Type B pancreatic cell (in vitro differentiated cells): ENCODE data around the gene SMPDL3B. TPM values are rescaled to one million over a fixed set of nuclear protein-coding genes. Genes with fewer than 3 reads are reported as not detected.

Source experiments
- DNase-seq: peaks from one replicate; pipeline ENCODE4 v3.0.0; 2021; ENCODE audit warnings: mixed read lengths; ENCODE audit not compliant: unreplicated experiment; ENCODE audit errors: extremely low spot score
- H3K27ac Mint-ChIP-seq: 2 replicates; pipeline ENCODE4 v1.8.0; 2021; ENCODE audit warnings: mild to moderate bottlenecking, mixed read lengths
- H3K27me3 Mint-ChIP-seq: 2 replicates; pipeline ENCODE4 v1.8.0; 2021; ENCODE audit warnings: mixed read lengths
- H3K36me3 Mint-ChIP-seq: 2 replicates; pipeline ENCODE4 v1.8.0; 2021; ENCODE audit warnings: mixed read lengths
- H3K4me1 Mint-ChIP-seq: one replicate; pipeline ENCODE4 v1.8.0; 2021; ENCODE audit warnings: mixed read lengths; ENCODE audit not compliant: unreplicated experiment
- H3K4me3 Mint-ChIP-seq: 2 replicates; pipeline ENCODE4 v1.8.0; 2021; ENCODE audit warnings: mild to moderate bottlenecking, mixed read lengths
- H3K9me3 Mint-ChIP-seq: 2 replicates; pipeline ENCODE4 v1.8.0; 2021; ENCODE audit warnings: mixed read lengths
- CTCF ChIP-seq: fragments of 200-600 bp; sonication (generic); conservative IDR thresholded peaks from 2 replicates; pipeline ENCODE4 v1.5.0; 2021; ENCODE audit warnings: antibody characterized with exemption, mild to moderate bottlenecking
- long read RNA-seq: library from polyadenylated mRNA; unstranded; transcript quantifications from one replicate; pipeline ENCODE4 v2.0.0, GENCODE V29; 2020
- total RNA-seq: library from RNA; stranded (reverse); gene quantifications from 2 replicates; pipeline ENCODE4 v1.2.1, GENCODE V29; 2021; ENCODE audit warnings: low replicate concordance

SMPDL3B gene
- 3.2 and 3.6 TPM in 2 replicates for total RNA-seq
- long read RNA-seq, transcript SMPDL3B-202 (8 exons, 1,878 nt): major isoform, 25 of 25 reads
- long read RNA-seq, partial matches to known transcripts: 0 of 25 reads
- long read RNA-seq, other reads (novel, unspliced or antisense): 0 of 25 reads

GRCh38 chr1:27934818-27935549 lies at the start of gene SMPDL3B:
Gene SMPDL3B, plus strand, starts transcription at chr1:27935000. Its CDS starts 184 bp downstream, at chr1:27935184.
- no peak for DNase-seq
- Mint-ChIP-seq H3K4me3 (peak within 1 kb of the TSS; percentile 85), H3K36me3 (no peaks in the 10 kb centered on the region), H3K4me1 (peaks cover 10% of the 10 kb centered on the region), H3K9me3 (no peaks in the 10 kb centered on the region), H3K27me3 (peaks cover 30% of the 10 kb centered on the region), H3K27ac (peak within 1 kb of the TSS; percentile 24)
- peak; percentile 39 for TF ChIP-seq CTCF

- H3K4me1 Mint-ChIP-seq: no peaks in the 10 kb centered on the region
- no peak for TF ChIP-seq CTCF
- H3K9me3 Mint-ChIP-seq: no peaks in the 10 kb centered on the region
- no peaks in the 10 kb centered on the region for H3K27me3 Mint-ChIP-seq
- peaks cover 6% of the 10 kb centered on the region for H3K36me3 Mint-ChIP-seq
- H3K4me3 Mint-ChIP-seq: no peak overlapping the region
- no peak for DNase-seq
- H3K27ac Mint-ChIP-seq: no peak overlapping the region
These were observed 49.7 kb upstream of the SMPDL3B start for GRCh38 chr1:27885114-27885528.

- H3K4me3 Mint-ChIP-seq: no peak overlapping the region
- TF ChIP-seq CTCF: no peak
- DNase-seq: no peak
- no peaks in the 10 kb centered on the region for H3K9me3 Mint-ChIP-seq
- peaks cover 9% of the 10 kb centered on the region for H3K36me3 Mint-ChIP-seq
- no peak overlapping the region for H3K27ac Mint-ChIP-seq
- no peaks in the 10 kb centered on the region for H3K4me1 Mint-ChIP-seq
- H3K27me3 Mint-ChIP-seq: no peaks in the 10 kb centered on the region
These were observed 49.0 kb upstream of the SMPDL3B start for GRCh38 chr1:27885621-27886352.

- no peak for DNase-seq
- Mint-ChIP-seq H3K36me3 (peaks cover 13% of the 10 kb centered on the region), H3K27me3 (no peaks in the 10 kb centered on the region), H3K4me1 (no peaks in the 10 kb centered on the region), H3K27ac (no peak overlapping the region), H3K9me3 (no peaks in the 10 kb centered on the region), H3K4me3 (no peak overlapping the region)
- TF ChIP-seq CTCF: no peak
These were observed 48.5 kb upstream of the SMPDL3B start for GRCh38 chr1:27886353-27886679.

GRCh38 chr1:27886744-27887143 lies 48.1 kb upstream of the SMPDL3B start:
- H3K27ac Mint-ChIP-seq: no peak overlapping the region
- peaks cover 13% of the 10 kb centered on the region for H3K36me3 Mint-ChIP-seq
- no peak overlapping the region for H3K4me3 Mint-ChIP-seq
- no peak for TF ChIP-seq CTCF
- no peak for DNase-seq
- H3K4me1 Mint-ChIP-seq: no peaks in the 10 kb centered on the region
- H3K9me3 Mint-ChIP-seq: no peaks in the 10 kb centered on the region
- H3K27me3 Mint-ChIP-seq: no peaks in the 10 kb centered on the region
